ENCODE results near the gene GPR42. TPM values are rescaled to one million over a fixed set of nuclear protein-coding genes. Genes with fewer than 3 reads are reported as not detected.

Gene GPR42
- total RNA-seq: not detected in 2 replicates

GRCh38 chr19:35370722-35371121 lies at the start of gene GPR42:
TSS of gene GPR42 (plus strand) at chr19:35371068. CDS start at chr19:35371360, 292 bp downstream.
- no peak for DNase-seq (ENCODE audit: low read depth in 2 of 2)

GRCh38 chr19:35321291-35321690 lies 49.6 kb upstream of the GPR42 start:
- DNase-seq (ENCODE audit: low read depth in 2 of 2): no peak

GRCh38 chr19:35322014-35322413 lies 48.9 kb upstream of the GPR42 start:
- DNase-seq (ENCODE audit: low read depth in 2 of 2): no peak

- DNase-seq (ENCODE audit: low read depth in 2 of 2): no peak
These were observed 43.2 kb upstream of the GPR42 start for GRCh38 chr19:35327642-35328041.

GRCh38 chr19:35328851-35329285 lies 42.0 kb upstream of the GPR42 start, which contains the start of gene CD22:
TSS of gene CD22 (plus strand) at chr19:35329187. CDS start at chr19:35332041, 2,854 bp downstream.
- no peak for DNase-seq (ENCODE audit: low read depth in 2 of 2)

GRCh38 chr19:35329323-35329722 lies 41.5 kb upstream of the GPR42 start:
- no peak for DNase-seq (ENCODE audit: low read depth in 2 of 2)

- DNase-seq (ENCODE audit: low read depth in 2 of 2): no peak
These were observed 40.4 kb upstream of the GPR42 start for GRCh38 chr19:35330475-35330874.

GRCh38 chr19:35331551-35332214 lies 39.2 kb upstream of the GPR42 start:
- DNase-seq (ENCODE audit: low read depth in 2 of 2): no peak

GRCh38 chr19:35332817-35333216 lies 38.1 kb upstream of the GPR42 start:
- peak in 1 of 2 donors; percentile 16 for DNase-seq (ENCODE audit: low read depth in 2 of 2)

GRCh38 chr19:35334144-35334753 lies 36.6 kb upstream of the GPR42 start:
- DNase-seq (ENCODE audit: low read depth in 2 of 2): no peak

GRCh38 chr19:35336166-35336955 lies 34.5 kb upstream of the GPR42 start:
- no peak for DNase-seq (ENCODE audit: low read depth in 2 of 2)

GRCh38 chr19:35337097-35337983 lies 33.5 kb upstream of the GPR42 start:
- no peak for DNase-seq (ENCODE audit: low read depth in 2 of 2)

GRCh38 chr19:35337984-35338296 lies 32.9 kb upstream of the GPR42 start:
- no peak for DNase-seq (ENCODE audit: low read depth in 2 of 2)

- no peak for DNase-seq (ENCODE audit: low read depth in 2 of 2)
These were observed 30.4 kb upstream of the GPR42 start for GRCh38 chr19:35340431-35340830.

GRCh38 chr19:35341006-35341405 lies 29.9 kb upstream of the GPR42 start:
- no peak for DNase-seq (ENCODE audit: low read depth in 2 of 2)

GRCh38 chr19:35341565-35342225 lies 29.2 kb upstream of the GPR42 start:
- no peak for DNase-seq (ENCODE audit: low read depth in 2 of 2)

GRCh38 chr19:35342430-35342829 lies 28.4 kb upstream of the GPR42 start:
- DNase-seq (ENCODE audit: low read depth in 2 of 2): no peak

GRCh38 chr19:35344511-35345031 lies 26.3 kb upstream of the GPR42 start:
- no peak for DNase-seq (ENCODE audit: low read depth in 2 of 2)

- no peak for DNase-seq (ENCODE audit: low read depth in 2 of 2)
These were observed 25.2 kb upstream of the GPR42 start for GRCh38 chr19:35345671-35346111.

GRCh38 chr19:35346193-35347052 lies 24.4 kb upstream of the GPR42 start:
- DNase-seq (ENCODE audit: low read depth in 2 of 2): no peak
